ENCODE results near the gene SNAP25.

SNAP25 gene

GRCh38 chr20:10312111-10312510, 93.5 kb downstream of the SNAP25 start:
- H4K20me1 ChIP-seq (ENCODE audit: insufficient read depth) = no peaks in the 10 kb centered on the region
- no peak for TF ChIP-seq CTCF (conservative IDR thresholded peaks at IDR 0.05; ENCODE audit: low read depth, low read length)
- H3K27ac ChIP-seq = no peak overlapping the region
- no peaks in the 10 kb centered on the region for H3K27me3 ChIP-seq (ENCODE audit: insufficient read depth, low read depth)
- H3K79me2 ChIP-seq (ENCODE audit: insufficient read depth, low read depth) = no peaks in the 10 kb centered on the region
- no peaks in the 10 kb centered on the region for H3K4me1 ChIP-seq (ENCODE audit: low read depth, poor library complexity, severe bottlenecking)
- H3K4me2 ChIP-seq = no peak overlapping the region
- H3K9ac ChIP-seq = no peak overlapping the region
- H3K36me3 ChIP-seq (ENCODE audit: insufficient read depth) = no peaks in the 10 kb centered on the region
- no peak overlapping the region for H3K4me3 ChIP-seq (IDR thresholded peaks at IDR 0.05; ENCODE audit: insufficient read depth, low read depth, low read length)
- no peak overlapping the region for H2AFZ ChIP-seq (ENCODE audit: low read depth)

- Histone ChIP-seq H3K27me3 (ENCODE audit: insufficient read depth, low read depth) (no peaks in the 10 kb centered on the region), H3K4me1 (ENCODE audit: low read depth, poor library complexity, severe bottlenecking) (no peaks in the 10 kb centered on the region), H3K4me3 (IDR thresholded peaks at IDR 0.05; ENCODE audit: insufficient read depth, low read depth, low read length) (no peak overlapping the region), H3K79me2 (ENCODE audit: insufficient read depth, low read depth) (no peaks in the 10 kb centered on the region), H4K20me1 (ENCODE audit: insufficient read depth) (no peaks in the 10 kb centered on the region), H2AFZ (ENCODE audit: low read depth) (no peak overlapping the region), H3K27ac (no peak overlapping the region), H3K36me3 (ENCODE audit: insufficient read depth) (no peaks in the 10 kb centered on the region), H3K9ac (no peak overlapping the region), H3K4me2 (no peak overlapping the region)
- no peak for TF ChIP-seq CTCF (conservative IDR thresholded peaks at IDR 0.05; ENCODE audit: low read depth, low read length)
These were observed 94.6 kb downstream of the SNAP25 start for GRCh38 chr20:10313215-10313614.

GRCh38 chr20:10313701-10314100, 95.1 kb downstream of the SNAP25 start:
- Histone ChIP-seq H3K27me3 (ENCODE audit: insufficient read depth, low read depth) (no peaks in the 10 kb centered on the region), H2AFZ (ENCODE audit: low read depth) (no peak overlapping the region), H3K27ac (no peak overlapping the region), H3K4me1 (ENCODE audit: low read depth, poor library complexity, severe bottlenecking) (no peaks in the 10 kb centered on the region), H3K4me2 (no peak overlapping the region), H4K20me1 (ENCODE audit: insufficient read depth) (no peaks in the 10 kb centered on the region), H3K9ac (no peak overlapping the region), H3K79me2 (ENCODE audit: insufficient read depth, low read depth) (no peaks in the 10 kb centered on the region), H3K4me3 (IDR thresholded peaks at IDR 0.05; ENCODE audit: insufficient read depth, low read depth, low read length) (no peak overlapping the region), H3K36me3 (ENCODE audit: insufficient read depth) (no peaks in the 10 kb centered on the region)
- TF ChIP-seq CTCF (conservative IDR thresholded peaks at IDR 0.05; ENCODE audit: low read depth, low read length) = no peak

- H2AFZ ChIP-seq (ENCODE audit: low read depth) = no peak overlapping the region
- H3K79me2 ChIP-seq (ENCODE audit: insufficient read depth, low read depth) = no peaks in the 10 kb centered on the region
- no peak overlapping the region for H3K27ac ChIP-seq
- no peak for TF ChIP-seq CTCF (conservative IDR thresholded peaks at IDR 0.05; ENCODE audit: low read depth, low read length)
- H3K4me1 ChIP-seq (ENCODE audit: low read depth, poor library complexity, severe bottlenecking) = no peaks in the 10 kb centered on the region
- H3K27me3 ChIP-seq (ENCODE audit: insufficient read depth, low read depth) = no peaks in the 10 kb centered on the region
- H3K4me2 ChIP-seq = no peak overlapping the region
- no peaks in the 10 kb centered on the region for H3K36me3 ChIP-seq (ENCODE audit: insufficient read depth)
- H3K9ac ChIP-seq = no peak overlapping the region
- H3K4me3 ChIP-seq (IDR thresholded peaks at IDR 0.05; ENCODE audit: insufficient read depth, low read depth, low read length) = no peak overlapping the region
- no peaks in the 10 kb centered on the region for H4K20me1 ChIP-seq (ENCODE audit: insufficient read depth)
These were observed 95.6 kb downstream of the SNAP25 start for GRCh38 chr20:10314198-10314597.

- no peak overlapping the region for H2AFZ ChIP-seq (ENCODE audit: low read depth)
- no peaks in the 10 kb centered on the region for H3K79me2 ChIP-seq (ENCODE audit: insufficient read depth, low read depth)
- H3K4me1 ChIP-seq (ENCODE audit: low read depth, poor library complexity, severe bottlenecking) = no peaks in the 10 kb centered on the region
- no peaks in the 10 kb centered on the region for H4K20me1 ChIP-seq (ENCODE audit: insufficient read depth)
- no peak overlapping the region for H3K9ac ChIP-seq
- no peaks in the 10 kb centered on the region for H3K27me3 ChIP-seq (ENCODE audit: insufficient read depth, low read depth)
- no peak for TF ChIP-seq CTCF (conservative IDR thresholded peaks at IDR 0.05; ENCODE audit: low read depth, low read length)
- H3K27ac ChIP-seq = no peak overlapping the region
- no peak overlapping the region for H3K4me2 ChIP-seq
- H3K36me3 ChIP-seq (ENCODE audit: insufficient read depth) = no peaks in the 10 kb centered on the region
- no peak overlapping the region for H3K4me3 ChIP-seq (IDR thresholded peaks at IDR 0.05; ENCODE audit: insufficient read depth, low read depth, low read length)
These were observed 96.5 kb downstream of the SNAP25 start for GRCh38 chr20:10315138-10315537.

Data from KMS-11 (cell line).